Activated naive CD8-positive, alpha-beta T cell (primary cell): ENCODE data around the gene WDR93.
"Not testable (repeated sequence)": the region's sequence is repeated elsewhere in the genome, so short reads cannot be mapped to it uniquely, and the experiment has no call there.

ENCODE experiments used
- H3K27ac Mint-ChIP-seq: one replicate; pipeline ENCODE4 v1.8.0; 2021; ENCODE audit warnings: mixed read lengths
- H3K27me3 Mint-ChIP-seq: one replicate; pipeline ENCODE4 v1.8.0; 2021; ENCODE audit warnings: mixed read lengths
- H3K36me3 Mint-ChIP-seq: one replicate; pipeline ENCODE4 v1.8.0; 2021; ENCODE audit warnings: mixed read lengths
- H3K4me1 Mint-ChIP-seq: one replicate; pipeline ENCODE4 v1.8.0; 2021; ENCODE audit warnings: low read depth, mixed read lengths
- H3K4me3 Mint-ChIP-seq: one replicate; pipeline ENCODE4 v1.8.0; 2021; ENCODE audit warnings: mild to moderate bottlenecking, mixed read lengths
- H3K9me3 Mint-ChIP-seq: one replicate; pipeline ENCODE4 v1.8.0; 2021; ENCODE audit warnings: low read depth, mixed read lengths

The WDR93 gene

DNA sequence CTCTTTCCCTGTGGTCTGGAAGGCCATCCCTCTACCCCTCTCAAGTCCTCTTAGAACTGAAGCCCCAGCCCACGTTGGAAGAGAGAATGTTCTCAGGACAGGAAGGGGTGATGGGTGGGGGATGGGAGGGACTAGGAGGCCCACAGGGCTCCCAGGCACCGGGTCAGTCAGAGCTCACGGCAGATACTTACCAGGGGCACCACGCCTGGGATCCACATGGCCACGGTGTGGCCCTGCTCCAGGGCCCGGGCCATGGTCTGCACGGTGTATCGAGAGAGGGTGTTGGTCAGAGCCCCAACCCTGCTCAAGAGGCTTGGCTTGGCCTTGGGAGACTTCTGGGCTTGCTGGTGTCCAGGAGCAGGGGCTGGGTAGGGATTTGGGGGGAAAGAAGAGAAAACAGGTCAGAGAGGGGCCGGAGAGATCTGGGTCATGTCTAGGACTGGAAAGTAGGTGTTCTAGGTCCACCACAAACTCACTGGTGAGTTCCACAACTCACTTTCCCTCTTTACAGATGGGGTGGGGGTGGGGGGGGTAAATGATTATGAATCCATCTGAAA lies 21.2 kb upstream of the WDR93 start:
- H3K36me3 Mint-ChIP-seq = no peaks in the 10 kb centered on the region
- peaks cover 4% of the 10 kb centered on the region for H3K4me1 Mint-ChIP-seq
- H3K27me3 Mint-ChIP-seq = peaks cover 6% of the 10 kb centered on the region
- no peak overlapping the region for H3K27ac Mint-ChIP-seq
- H3K9me3 Mint-ChIP-seq = no peaks in the 10 kb centered on the region
- H3K4me3 Mint-ChIP-seq = no peak overlapping the region

DNA sequence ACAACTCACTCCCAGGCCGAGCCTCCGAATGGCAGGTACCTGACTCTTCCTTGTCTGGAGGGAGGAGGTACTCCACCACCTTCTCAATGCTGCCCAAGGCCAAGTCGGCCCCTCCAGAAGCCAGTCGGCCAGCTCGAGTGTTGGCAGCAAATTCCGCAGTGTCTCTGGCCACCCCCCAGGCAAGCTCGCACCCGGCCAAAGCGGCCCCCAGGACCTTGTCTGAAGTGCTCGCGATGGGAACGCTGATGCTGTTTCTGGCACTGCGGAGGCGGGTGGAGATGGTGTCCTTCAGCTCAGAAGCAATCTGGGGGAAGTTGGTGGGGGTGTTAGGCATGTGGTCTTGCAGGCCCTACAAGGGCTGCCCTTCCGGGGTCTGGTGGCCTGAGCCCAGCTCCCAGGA lies 20.7 kb upstream of the WDR93 start:
- peaks cover under 1% of the 10 kb centered on the region for H3K4me1 Mint-ChIP-seq
- H3K4me3 Mint-ChIP-seq = no peak overlapping the region
- H3K9me3 Mint-ChIP-seq = no peaks in the 10 kb centered on the region
- peaks cover under 1% of the 10 kb centered on the region for H3K27me3 Mint-ChIP-seq
- no peaks in the 10 kb centered on the region for H3K36me3 Mint-ChIP-seq
- no peak overlapping the region for H3K27ac Mint-ChIP-seq

DNA sequence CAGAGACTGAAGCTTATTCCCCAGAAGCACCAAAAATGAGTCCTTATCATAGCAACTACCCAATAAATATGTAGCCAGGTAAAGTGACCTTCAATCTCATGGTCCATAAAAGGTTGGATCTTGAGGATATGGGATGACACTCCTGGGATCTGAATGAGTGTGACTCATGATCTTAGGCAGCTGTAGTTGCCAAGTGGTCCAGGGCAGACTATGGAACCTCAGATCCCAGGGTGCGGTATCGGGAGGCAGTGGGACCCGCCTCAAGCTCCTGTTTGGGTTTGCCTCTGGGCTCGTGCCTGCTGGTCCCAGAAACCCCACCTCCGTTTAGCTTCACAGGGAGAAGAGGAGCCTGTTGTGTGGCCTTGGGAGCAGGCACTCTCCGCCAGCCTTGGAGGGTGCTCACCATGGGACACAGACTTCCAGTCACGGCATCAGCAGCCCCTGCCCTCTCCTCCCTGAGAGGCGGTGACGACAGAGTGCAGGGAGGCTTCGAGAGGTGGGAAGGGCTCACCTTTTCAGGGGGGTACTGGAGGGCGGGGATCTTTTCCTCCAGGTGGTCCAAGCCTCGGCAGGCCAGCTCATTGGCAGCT lies 19.5 kb upstream of the WDR93 start:
- Mint-ChIP-seq H3K27me3 (no peaks in the 10 kb centered on the region), H3K27ac (no peak overlapping the region)

DNA sequence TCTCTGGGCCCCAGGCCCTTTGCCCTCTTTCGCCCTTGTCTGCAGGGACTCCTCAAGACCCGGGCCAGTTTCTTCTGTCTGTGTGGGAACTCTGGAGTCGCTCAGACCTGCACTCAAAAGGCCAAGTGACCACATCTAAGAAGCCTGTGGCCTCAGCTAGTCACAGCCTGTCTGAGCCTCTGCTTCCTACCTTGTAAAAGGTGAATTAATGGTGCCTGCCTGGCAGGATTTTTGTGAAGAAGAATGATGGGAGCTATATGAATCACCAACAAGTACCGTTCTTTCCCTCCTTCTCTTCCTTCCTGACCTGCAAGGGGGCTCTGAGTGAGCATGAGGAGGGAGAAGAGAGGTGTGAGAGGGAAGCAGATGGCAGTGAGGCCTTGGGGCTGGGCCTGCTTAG lies 18.9 kb upstream of the WDR93 start:
- Mint-ChIP-seq H3K4me1 (no peaks in the 10 kb centered on the region), H3K4me3 (no peak overlapping the region), H3K27me3 (no peaks in the 10 kb centered on the region)

More for the DNA sequence above, 19.5 kb upstream of the WDR93 start:
- Mint-ChIP-seq H3K4me1 (no peaks in the 10 kb centered on the region), H3K36me3 (no peaks in the 10 kb centered on the region), H3K9me3 (no peaks in the 10 kb centered on the region), H3K4me3 (no peak overlapping the region)

DNA sequence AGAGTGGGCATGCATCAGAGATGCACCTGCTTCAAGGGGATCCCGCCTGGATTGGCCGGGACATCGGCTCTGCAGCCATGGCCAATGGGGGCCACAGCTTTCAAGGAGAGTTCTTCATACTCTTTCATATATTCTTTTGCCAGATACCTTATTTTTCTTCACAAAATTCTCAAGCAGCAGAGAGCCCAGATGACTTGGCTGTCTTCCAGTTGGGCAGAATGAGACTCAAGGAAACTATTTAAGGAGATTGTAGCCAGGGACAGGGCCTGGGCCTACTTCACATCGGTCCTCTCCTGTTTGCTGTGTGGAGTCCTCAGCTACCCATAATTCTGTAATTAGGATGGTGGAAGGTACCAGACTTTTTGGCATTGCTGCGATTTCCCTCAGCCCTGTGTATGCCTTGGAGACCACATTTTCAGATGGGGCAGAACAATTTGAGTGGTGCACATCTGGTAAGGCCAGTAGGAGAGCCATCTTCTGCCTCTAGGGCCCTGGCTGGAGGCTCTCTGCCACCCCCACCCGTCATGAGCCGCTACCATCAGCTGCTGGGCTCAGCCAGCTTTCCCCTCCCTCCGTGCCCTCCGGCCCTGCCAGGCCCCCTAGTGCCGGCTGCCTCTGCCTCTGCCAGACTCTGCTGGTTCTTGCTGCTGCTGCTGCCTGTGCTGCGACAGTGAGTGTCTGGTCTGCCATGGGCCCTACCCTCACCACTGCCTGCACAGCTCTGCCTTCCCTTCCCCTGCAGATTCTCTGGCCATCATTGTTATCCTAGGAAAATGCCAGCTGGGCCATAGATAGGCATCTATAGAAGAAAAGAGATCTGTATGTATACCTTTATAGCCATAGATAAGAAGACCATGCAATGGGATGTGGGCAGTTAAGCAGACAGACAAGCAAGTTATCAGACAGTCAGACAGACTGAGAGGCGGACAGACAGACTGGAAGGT lies 18.1 kb upstream of the WDR93 start:
- H3K27me3 Mint-ChIP-seq = no peaks in the 10 kb centered on the region
- no peaks in the 10 kb centered on the region for H3K4me1 Mint-ChIP-seq
- H3K9me3 Mint-ChIP-seq = no peaks in the 10 kb centered on the region
- H3K36me3 Mint-ChIP-seq = no peaks in the 10 kb centered on the region
- H3K27ac Mint-ChIP-seq = no peak overlapping the region
- H3K4me3 Mint-ChIP-seq = no peak overlapping the region

More for the DNA sequence above, 18.9 kb upstream of the WDR93 start:
- H3K27ac Mint-ChIP-seq = no peak overlapping the region
- H3K9me3 Mint-ChIP-seq = no peaks in the 10 kb centered on the region
- no peaks in the 10 kb centered on the region for H3K36me3 Mint-ChIP-seq

DNA sequence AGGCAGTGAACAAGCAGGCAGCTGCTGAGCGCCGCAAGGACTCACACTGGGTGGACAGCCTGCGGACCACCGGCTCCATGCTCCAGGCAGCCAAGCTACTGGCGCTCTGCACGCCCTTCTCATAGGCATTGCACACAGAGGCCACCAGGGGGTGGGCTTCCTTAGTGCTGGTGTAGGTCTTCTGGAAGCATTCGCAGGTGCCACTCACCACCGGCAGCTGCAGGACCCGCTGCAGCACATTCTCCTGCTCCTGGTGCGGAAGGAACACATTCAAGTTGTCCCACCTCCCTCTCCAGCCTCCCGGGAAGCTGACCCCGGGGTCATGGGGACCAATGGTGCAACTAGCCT lies 17.5 kb upstream of the WDR93 start:
- Mint-ChIP-seq H3K4me3 (no peak overlapping the region), H3K36me3 (no peaks in the 10 kb centered on the region), H3K4me1 (no peaks in the 10 kb centered on the region), H3K9me3 (no peaks in the 10 kb centered on the region), H3K27me3 (no peaks in the 10 kb centered on the region), H3K27ac (no peak overlapping the region)

DNA sequence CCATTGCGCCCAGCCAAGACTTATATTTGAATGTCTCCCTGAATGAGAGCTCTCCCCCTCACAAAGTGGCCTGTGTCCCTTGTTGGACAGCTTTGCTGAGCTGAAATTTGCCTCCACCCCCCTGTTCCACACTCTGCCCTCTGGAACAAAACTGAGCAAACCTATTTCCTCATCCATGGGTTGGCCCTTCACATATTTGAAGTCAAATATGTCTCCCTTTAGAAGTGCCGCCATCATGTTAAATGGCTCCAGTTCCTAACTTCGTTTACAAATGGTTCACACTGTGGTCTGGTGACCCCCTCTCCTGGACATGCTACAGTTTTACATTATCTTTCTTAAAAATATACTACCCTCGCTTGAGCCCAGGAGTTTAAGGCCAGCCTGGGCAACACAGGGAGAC lies 16.1 kb upstream of the WDR93 start:
- H3K9me3 Mint-ChIP-seq = no peaks in the 10 kb centered on the region
- no peaks in the 10 kb centered on the region for H3K4me1 Mint-ChIP-seq
- H3K36me3 Mint-ChIP-seq = no peaks in the 10 kb centered on the region
- no peaks in the 10 kb centered on the region for H3K27me3 Mint-ChIP-seq
- H3K4me3 Mint-ChIP-seq = no peak overlapping the region
- no peak overlapping the region for H3K27ac Mint-ChIP-seq

DNA sequence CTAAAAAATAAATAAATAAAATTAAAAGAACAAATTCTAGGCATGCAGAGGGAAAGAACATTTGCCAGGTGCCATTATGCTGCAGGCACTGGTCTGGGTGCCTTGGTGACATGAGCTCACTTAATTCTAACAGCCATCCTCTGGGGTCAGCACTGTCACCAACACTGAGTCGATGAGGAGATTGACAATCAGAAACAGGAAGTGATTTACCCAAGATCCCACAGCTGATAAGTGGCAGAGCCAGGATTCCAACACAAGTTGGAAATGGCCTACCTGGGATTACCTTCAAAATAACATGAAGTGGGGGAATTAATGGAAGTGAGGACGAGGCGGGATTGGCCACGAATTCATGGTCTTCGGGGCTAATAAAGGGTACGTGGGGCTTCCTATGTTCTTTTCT lies 15.0 kb upstream of the WDR93 start:
- Mint-ChIP-seq H3K27ac (no peak overlapping the region), H3K4me3 (no peak overlapping the region), H3K36me3 (no peaks in the 10 kb centered on the region), H3K27me3 (no peaks in the 10 kb centered on the region), H3K9me3 (no peaks in the 10 kb centered on the region), H3K4me1 (no peaks in the 10 kb centered on the region)

DNA sequence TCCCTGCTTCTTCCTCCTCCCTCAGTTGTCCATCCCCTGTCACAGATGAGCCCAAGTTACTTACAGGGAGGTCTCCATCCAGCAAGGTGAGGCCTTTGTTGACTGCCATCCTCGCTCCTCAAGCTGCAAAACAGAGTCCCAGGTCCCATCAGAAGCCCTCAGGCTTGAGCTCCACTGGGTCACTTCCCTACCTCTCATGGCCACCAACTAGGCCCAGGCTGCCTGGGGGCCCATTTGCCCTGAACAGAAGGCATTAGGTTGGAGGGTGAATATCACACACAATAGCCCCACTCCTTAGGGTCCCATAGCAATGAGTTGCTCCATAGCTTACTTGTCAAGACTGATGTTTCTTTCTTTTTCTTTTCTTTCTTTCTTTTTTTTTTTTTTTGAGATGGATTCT lies 13.2 kb upstream of the WDR93 start:
- Mint-ChIP-seq H3K4me3 (no peak overlapping the region), H3K27me3 (no peaks in the 10 kb centered on the region), H3K9me3 (no peaks in the 10 kb centered on the region), H3K36me3 (peaks cover 7% of the 10 kb centered on the region), H3K27ac (no peak overlapping the region), H3K4me1 (no peaks in the 10 kb centered on the region)

DNA sequence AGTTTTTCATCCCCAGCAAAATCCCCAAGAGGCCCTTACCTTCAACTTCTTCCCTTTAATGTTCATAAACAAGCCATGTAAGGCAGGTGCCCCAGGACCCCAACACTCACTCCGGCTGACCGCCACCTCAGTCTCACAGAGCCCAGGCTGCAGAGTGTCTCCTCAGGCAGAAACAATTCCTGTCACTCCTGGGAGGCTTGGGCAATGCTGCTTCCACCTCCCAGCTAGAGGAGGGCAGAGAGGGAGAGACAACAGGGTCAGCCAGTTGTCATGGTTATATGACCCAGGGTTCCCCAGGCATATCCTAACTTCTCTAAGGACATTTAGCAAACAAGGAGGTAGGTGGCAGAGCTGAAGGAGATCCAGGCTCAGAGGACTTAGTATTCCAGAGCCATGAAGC lies 11.4 kb upstream of the WDR93 start, which contains the start of gene PLIN1:
TSS of gene PLIN1 (minus strand) at position 156 of the 400 bp plus-strand sequence. CDS start 1,878 bp downstream, outside the sequence.
- Mint-ChIP-seq H3K36me3 (peaks cover 14% of the 10 kb centered on the region), H3K27me3 (no peaks in the 10 kb centered on the region), H3K4me3 (no peak within 1 kb of the TSS), H3K9me3 (no peaks in the 10 kb centered on the region), H3K27ac (no peak within 1 kb of the TSS), H3K4me1 (no peaks in the 10 kb centered on the region)

DNA sequence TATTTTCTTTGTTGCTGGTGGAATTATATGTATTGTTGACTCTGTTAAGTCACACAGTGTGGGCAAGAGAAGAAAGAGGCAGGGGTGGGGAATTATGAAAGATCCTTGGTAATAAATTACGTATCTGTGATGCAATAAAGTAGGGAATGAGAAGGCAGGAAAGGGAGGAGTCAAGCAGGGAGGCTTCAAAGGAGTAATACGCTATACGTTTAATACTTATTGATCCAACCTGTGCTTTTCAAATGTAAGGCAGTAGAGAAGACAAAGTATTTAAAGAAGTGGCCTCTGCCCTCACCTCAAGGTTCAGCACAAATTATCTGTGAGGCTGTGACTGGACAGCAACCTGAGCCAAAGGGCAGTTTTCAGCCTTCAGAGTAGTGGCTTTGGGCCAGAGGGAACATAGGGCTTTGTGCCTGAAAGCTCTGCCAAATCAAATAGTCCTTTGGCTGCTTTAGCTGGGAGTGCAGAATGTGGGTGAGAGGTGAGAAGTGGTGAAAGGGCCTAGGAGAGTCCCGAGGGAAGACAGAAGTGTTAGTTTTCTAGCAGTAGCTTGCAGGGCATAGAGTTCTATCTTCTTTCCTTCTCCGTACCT lies 10.2 kb upstream of the WDR93 start:
- H3K9me3 Mint-ChIP-seq = no peaks in the 10 kb centered on the region
- no peaks in the 10 kb centered on the region for H3K4me1 Mint-ChIP-seq
- H3K27me3 Mint-ChIP-seq = no peaks in the 10 kb centered on the region

DNA sequence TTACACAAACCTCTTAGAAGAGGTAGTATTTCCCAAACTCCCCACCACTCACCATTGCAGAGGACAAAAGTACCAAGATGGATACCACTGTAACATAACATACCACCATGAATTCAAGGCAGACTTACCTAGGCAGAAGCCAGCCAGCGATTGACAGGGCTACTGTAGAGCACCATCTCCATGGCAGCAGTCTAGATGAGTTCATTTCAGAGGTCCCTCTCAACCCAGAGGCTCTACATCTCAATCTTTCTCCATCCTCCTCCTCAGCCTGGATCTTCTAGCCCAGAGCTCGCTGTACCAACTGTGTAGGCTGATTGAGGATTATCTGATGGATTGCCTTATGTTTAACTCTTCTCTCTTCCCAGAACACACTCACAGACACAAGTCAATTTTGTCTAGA lies 9.5 kb upstream of the WDR93 start:
- Mint-ChIP-seq H3K4me3 (no peak overlapping the region), H3K36me3 (peaks cover 18% of the 10 kb centered on the region), H3K27ac (no peak overlapping the region), H3K27me3 (no peaks in the 10 kb centered on the region), H3K4me1 (no peaks in the 10 kb centered on the region), H3K9me3 (no peaks in the 10 kb centered on the region)

More for the DNA sequence above, 10.2 kb upstream of the WDR93 start:
- H3K36me3 Mint-ChIP-seq = peaks cover 15% of the 10 kb centered on the region
- no peak overlapping the region for H3K27ac Mint-ChIP-seq
- no peak overlapping the region for H3K4me3 Mint-ChIP-seq

DNA sequence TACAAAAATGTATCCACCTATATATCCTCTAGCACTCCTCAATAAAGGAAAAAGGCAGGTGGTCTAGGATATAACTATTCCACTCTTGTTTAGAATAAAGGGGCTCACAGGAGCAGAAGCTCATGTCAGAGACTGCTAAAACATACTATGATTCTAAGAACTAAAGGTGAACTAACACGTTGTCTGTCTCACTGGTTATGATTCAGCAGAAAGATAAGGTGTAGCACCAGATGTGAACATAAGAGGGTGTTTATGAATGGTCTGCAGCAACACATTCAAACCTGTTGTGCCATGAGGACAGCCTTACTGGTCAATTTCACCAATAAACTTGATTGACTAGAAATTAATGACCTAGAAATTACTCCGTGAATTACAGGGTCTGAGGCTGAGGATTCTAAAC lies 4.6 kb upstream of the WDR93 start:
- Mint-ChIP-seq H3K9me3 (no peaks in the 10 kb centered on the region), H3K4me1 (peaks cover 10% of the 10 kb centered on the region), H3K4me3 (no peak overlapping the region), H3K27ac (no peak overlapping the region), H3K36me3 (peaks cover 20% of the 10 kb centered on the region), H3K27me3 (no peaks in the 10 kb centered on the region)

DNA sequence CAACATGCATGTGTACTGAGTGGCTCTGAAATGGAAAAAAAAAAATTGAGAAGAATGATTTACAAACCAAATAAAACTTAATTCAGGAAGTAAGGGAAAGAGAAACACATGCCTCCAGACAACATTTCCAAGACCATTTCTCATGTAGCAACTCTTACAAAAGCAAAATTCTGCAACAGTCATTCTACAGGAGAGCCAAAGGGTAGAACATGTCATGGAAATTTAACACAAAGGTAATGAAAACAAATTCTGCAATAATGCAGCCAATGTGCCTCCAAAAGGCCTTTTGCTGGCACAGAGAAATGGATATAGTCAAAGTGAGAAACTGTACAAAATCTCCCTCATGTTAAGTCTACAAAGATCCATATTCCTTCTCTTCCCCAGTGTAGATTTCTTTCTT lies 4.1 kb upstream of the WDR93 start:
- peaks cover 11% of the 10 kb centered on the region for H3K4me1 Mint-ChIP-seq
- no peaks in the 10 kb centered on the region for H3K27me3 Mint-ChIP-seq
- peaks cover 18% of the 10 kb centered on the region for H3K36me3 Mint-ChIP-seq
- H3K4me3 Mint-ChIP-seq = no peak overlapping the region
- H3K27ac Mint-ChIP-seq = no peak overlapping the region
- no peaks in the 10 kb centered on the region for H3K9me3 Mint-ChIP-seq

DNA sequence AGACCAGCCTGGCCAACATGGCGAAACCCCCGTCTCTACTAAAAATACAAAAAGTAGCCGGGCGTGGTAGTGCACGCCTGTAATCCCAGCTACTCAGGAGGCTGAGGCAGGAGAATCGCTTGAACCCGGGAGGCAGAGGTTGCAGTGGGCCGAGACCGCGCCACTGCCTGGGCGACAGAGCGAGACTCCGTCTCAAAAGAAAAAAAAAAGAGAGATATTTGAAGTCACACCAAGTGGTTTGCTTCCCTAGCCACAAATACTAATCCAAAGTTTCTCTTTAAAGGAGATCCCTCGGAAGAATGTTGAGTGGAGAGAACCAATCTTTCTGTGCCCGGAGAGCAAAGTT lies 708 bp upstream of the WDR93 start:
- H3K4me3 Mint-ChIP-seq = peak overlapping the region; percentile 89
- peaks cover 11% of the 10 kb centered on the region for H3K4me1 Mint-ChIP-seq
- not testable (repeated sequence) for H3K36me3 Mint-ChIP-seq, H3K9me3 Mint-ChIP-seq, H3K27ac Mint-ChIP-seq, H3K27me3 Mint-ChIP-seq
